ENCODE data around the gene LPP. TPM values are rescaled to one million over a fixed set of nuclear protein-coding genes. Genes with fewer than 3 reads are reported as not detected.

Gene LPP
- total RNA-seq, 4 donors from 2014 or later, result 56.0 to 65.7 (median 58.1) TPM

DNA sequence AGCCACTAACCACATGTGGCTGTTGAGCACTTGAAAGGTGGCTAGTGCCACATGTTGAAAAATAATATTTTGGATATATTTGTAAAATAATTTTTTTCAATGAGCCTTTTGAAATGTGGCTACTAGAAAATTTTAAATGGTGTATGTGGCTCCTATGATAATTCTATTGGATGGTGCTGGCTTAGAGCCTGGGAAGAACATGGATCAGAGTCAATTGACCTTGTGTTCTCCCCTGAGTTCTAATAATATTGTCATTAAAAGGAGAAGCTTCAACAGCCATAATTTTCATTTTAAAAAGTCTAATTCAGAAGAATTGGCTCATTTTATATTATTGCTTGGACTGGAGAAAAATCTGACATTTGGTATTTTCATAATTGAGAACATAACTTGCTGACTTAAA is 167.3 kb downstream of the LPP start:
- intact Hi-C loops (cut with DNase I; ENCODE audit: low total_unique reads), result no loop called here
- Histone ChIP-seq H3K27me3 (no peaks in the 10 kb centered on the region), H3K9me3 (no peaks in the 10 kb centered on the region), H3K4me3 (no peak overlapping the region), H3K27ac (peak overlapping the region in 3 of 4 donors; percentile 57 to 68 (median 58)), H3K4me1 (peaks cover 12 to 41% of the 10 kb centered on the region in 2 donors), H3K36me3 (no peaks in the 10 kb centered on the region)
- DNase-seq, result no peak
- TF ChIP-seq POLR2A (IDR thresholded peaks at IDR 0.05), result no peak
- no peak for TF ChIP-seq CTCF (IDR thresholded peaks at IDR 0.05 in 4 of 5, conservative IDR thresholded peaks at IDR 0.05 in 1 of 5)
- in situ Hi-C loops (cut with MboI; ENCODE audit: low sequenced_read_pairs in 4 of 4), result no loop called here
- no peak for ATAC-seq

GRCh38 chr3:188322135-188322887 is 168.4 kb downstream of the LPP start:
- in situ Hi-C loops (cut with MboI; ENCODE audit: low sequenced_read_pairs in 4 of 4), result no loop called here
- Histone ChIP-seq H3K27ac (peak overlapping the region; percentile 45 to 68 (median 58)), H3K4me1 (peaks cover 15 to 43% of the 10 kb centered on the region in 2 donors)

DNA sequence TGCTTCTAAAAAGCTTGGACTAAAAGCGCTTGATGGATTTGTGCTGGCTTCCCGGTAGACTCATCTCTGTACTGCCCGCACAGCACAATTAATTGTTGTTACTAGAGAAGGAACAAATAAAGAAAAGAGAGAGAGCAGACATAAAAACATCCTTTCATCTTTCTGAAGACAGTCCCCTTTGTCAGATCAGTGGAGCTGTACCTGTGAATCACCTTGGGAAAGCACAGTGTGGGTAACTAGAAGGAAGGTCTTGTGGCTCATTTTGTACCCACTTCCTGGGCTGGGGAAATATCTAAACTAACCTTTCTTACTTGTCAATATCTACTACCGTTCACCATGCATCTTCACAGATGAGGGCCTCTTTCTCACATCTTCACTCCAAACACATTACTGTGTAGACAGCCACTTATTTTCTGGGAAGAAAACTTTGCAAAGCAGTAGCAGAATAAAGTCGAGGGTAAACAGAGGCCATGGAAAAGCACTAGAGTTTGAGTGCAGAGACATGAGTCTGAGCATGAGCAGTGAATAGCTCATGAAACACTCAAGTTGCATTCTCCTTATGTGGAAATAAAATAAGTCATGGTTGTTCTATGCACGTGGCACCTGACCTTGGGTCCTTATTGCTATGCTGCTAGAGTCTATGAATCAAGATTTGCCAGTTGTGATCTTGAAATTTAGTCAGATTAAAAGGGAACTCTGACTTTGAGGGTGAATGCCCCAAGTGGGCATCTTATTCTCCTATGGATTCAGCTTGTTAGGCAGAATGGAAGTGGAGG is 169.3 kb downstream of the LPP start:
- Histone ChIP-seq H3K27me3 (no peaks in the 10 kb centered on the region), H3K4me3 (no peak overlapping the region), H3K36me3 (no peaks in the 10 kb centered on the region), H3K27ac (peak overlapping the region; percentile 45 to 68 (median 58)), H3K4me1 (peaks cover 23 to 52% of the 10 kb centered on the region in 2 donors), H3K9me3 (no peaks in the 10 kb centered on the region)
- DNase-seq (no peak), ATAC-seq (no peak)
- intact Hi-C loops (cut with DNase I; ENCODE audit: low total_unique reads) (no loop called here), in situ Hi-C loops (cut with MboI; ENCODE audit: low sequenced_read_pairs in 4 of 4) (no loop called here)
- no peak for TF ChIP-seq CTCF (IDR thresholded peaks at IDR 0.05 in 4 of 5, conservative IDR thresholded peaks at IDR 0.05 in 1 of 5)
- TF ChIP-seq POLR2A (IDR thresholded peaks at IDR 0.05), result no peak

More at GRCh38 chr3:188322135-188322887, 168.4 kb downstream of the LPP start:
- Histone ChIP-seq H3K4me3 (no peak overlapping the region), H3K27me3 (no peaks in the 10 kb centered on the region), H3K36me3 (no peaks in the 10 kb centered on the region), H3K9me3 (no peaks in the 10 kb centered on the region)
- TF ChIP-seq CTCF (IDR thresholded peaks at IDR 0.05 in 4 of 5, conservative IDR thresholded peaks at IDR 0.05 in 1 of 5) (no peak), POLR2A (IDR thresholded peaks at IDR 0.05) (no peak)
- intact Hi-C loops (cut with DNase I; ENCODE audit: low total_unique reads), result no loop called here
- no peak for DNase-seq
- peak in 1 of 2 donors; percentile 17 for ATAC-seq

- H3K4me1 ChIP-seq, result peaks cover 34 to 64% of the 10 kb centered on the region in 2 donors
- no peaks in the 10 kb centered on the region for H3K27me3 ChIP-seq
- DNase-seq, result no peak
- no peaks in the 10 kb centered on the region for H3K36me3 ChIP-seq
- H3K4me3 ChIP-seq, result no peak overlapping the region
- intact Hi-C loops (cut with DNase I; ENCODE audit: low total_unique reads) (loop anchor here (2.0 kb wide), 1 partner anchor 29 kb away; no protein-coding TSS in a partner anchor), in situ Hi-C loops (cut with MboI; ENCODE audit: low sequenced_read_pairs in 4 of 4) (no loop called here)
- peak; percentile 42 to 66 for ATAC-seq
- no peak for TF ChIP-seq POLR2A (IDR thresholded peaks at IDR 0.05)
- no peak for TF ChIP-seq CTCF (IDR thresholded peaks at IDR 0.05 in 4 of 5, conservative IDR thresholded peaks at IDR 0.05 in 1 of 5)
- no peaks in the 10 kb centered on the region for H3K9me3 ChIP-seq
- H3K27ac ChIP-seq, result peak overlapping the region; percentile 70 to 86 (median 80)
These were observed 172.2 kb downstream of the LPP start for GRCh38 chr3:188326111-188326510.

Data from gastrocnemius medialis (tissue), 4 donors.